CD14-positive monocyte (primary cell): Measurements from ENCODE around the gene POLR1B. TPM values are rescaled to one million over a fixed set of nuclear protein-coding genes. Genes with fewer than 3 reads are reported as not detected.

ENCODE experiments used
- DNase-seq, 3 donors: peaks; one replicate each; pipeline ENCODE4 v3.0.0-alpha.2; 2011 to 2022
- H2AFZ ChIP-seq: 2 replicates; pipeline ENCODE4 v1.6.0; 2012; ENCODE audit warnings: mild to moderate bottlenecking, low read depth, low read length, inconsistent platforms; ENCODE audit not compliant: insufficient read depth, poor library complexity, severe bottlenecking
- H3K27ac ChIP-seq, 2 donors: 1 replicate in 1 of 2; 2 replicates in 1 of 2; pipeline ENCODE4 v1.5.1; 2012 to 2013; ENCODE audit warnings: low read length in 2 of 2, control low read depth in 1 of 2, inconsistent platforms in 1 of 2, low read depth in 1 of 2, mild to moderate bottlenecking in 1 of 2
- H3K27me3 ChIP-seq, 2 donors: one replicate each; pipeline versions ENCODE4 v1.6.0 to v1.6.1; 2011 to 2013; ENCODE audit warnings: low read length in 2 of 2; ENCODE audit not compliant: control insufficient read depth in 2 of 2, insufficient read depth in 2 of 2
- H3K36me3 ChIP-seq, 2 donors: replicated peaks in 1 of 2; 1 replicate in 1 of 2; 2 replicates in 1 of 2; pipeline versions ENCODE4 v1.5.1 to v1.6.1; 2012 to 2013; ENCODE audit warnings: low read length in 2 of 2, control low read depth in 1 of 2, inconsistent platforms in 1 of 2, mild to moderate bottlenecking in 1 of 2; ENCODE audit not compliant: insufficient read depth in 2 of 2, control insufficient read depth in 1 of 2
- H3K4me1 ChIP-seq, 2 donors: 1 replicate in 1 of 2; 2 replicates in 1 of 2; pipeline versions ENCODE4 v1.5.1 to v1.6.1; 2012 to 2013; ENCODE audit warnings: low read length in 2 of 2, control low read depth in 1 of 2, inconsistent platforms in 1 of 2, mild to moderate bottlenecking in 1 of 2, moderate library complexity in 1 of 2; ENCODE audit not compliant: insufficient read depth in 2 of 2, control insufficient read depth in 1 of 2
- H3K4me2 ChIP-seq: replicated peaks from 2 replicates; pipeline ENCODE3; 2012; ENCODE audit warnings: low read length, moderate library complexity, mild to moderate bottlenecking; ENCODE audit not compliant: poor library complexity, severe bottlenecking; ENCODE audit errors: extremely low read depth
- H3K4me3 ChIP-seq, 3 experiments: fragments of 200-600 bp in 1 of 3; sonication (generic) in 1 of 3; replicated peaks in 1 of 3; 1 replicate in 2 of 3; 2 replicates in 1 of 3; pipeline ENCODE4 v1.5.1; 2011 to 2013; ENCODE audit warnings: low read length in 3 of 3, mild to moderate bottlenecking in 3 of 3, control low read depth in 2 of 3, low read depth in 2 of 3, inconsistent platforms in 1 of 3, moderate library complexity in 1 of 3
- H3K79me2 ChIP-seq: 2 replicates; pipeline ENCODE4 v1.6.0; 2012; ENCODE audit warnings: mild to moderate bottlenecking, control low read depth, inconsistent platforms, low read length, moderate library complexity; ENCODE audit not compliant: insufficient read depth
- H3K9ac ChIP-seq: 2 replicates; pipeline ENCODE4 v1.6.0; 2017; ENCODE audit warnings: low read length, mild to moderate bottlenecking; ENCODE audit not compliant: insufficient read depth, poor library complexity, severe bottlenecking
- H3K9me3 ChIP-seq, 2 donors: replicated peaks in 1 of 2; 1 replicate in 1 of 2; 2 replicates in 1 of 2; pipeline versions ENCODE4 v1.5.1 to v1.6.1; 2012 to 2013; ENCODE audit warnings: low read length in 2 of 2, control low read depth in 1 of 2; ENCODE audit not compliant: control insufficient read depth in 1 of 2, insufficient read depth in 1 of 2
- H4K20me1 ChIP-seq: 2 replicates; pipeline ENCODE4 v1.6.0; 2012; ENCODE audit warnings: mild to moderate bottlenecking, low read length, control low read depth, moderate library complexity; ENCODE audit not compliant: insufficient read depth
- H3K27ac Mint-ChIP-seq, 7 donors: one replicate each; pipeline ENCODE4 v1.8.0; 2020; ENCODE audit warnings: mild to moderate bottlenecking in 7 of 7, mixed read lengths in 7 of 7, moderate library complexity in 6 of 7, inconsistent platforms in 2 of 7
- H3K27me3 Mint-ChIP-seq, 3 donors: one replicate each; pipeline ENCODE4 v1.8.0; 2021 to 2022; ENCODE audit warnings: low read depth in 3 of 3, mild to moderate bottlenecking in 3 of 3, mixed read lengths in 3 of 3, moderate library complexity in 3 of 3, inconsistent platforms in 1 of 3
- H3K36me3 Mint-ChIP-seq, 2 donors: one replicate each; pipeline ENCODE4 v1.8.0; 2020; ENCODE audit warnings: mixed read lengths in 2 of 2, inconsistent platforms in 1 of 2, mild to moderate bottlenecking in 1 of 2
- H3K4me1 Mint-ChIP-seq: one replicate; pipeline ENCODE4 v1.8.0; 2020; ENCODE audit warnings: mild to moderate bottlenecking, mixed read lengths
- H3K4me3 Mint-ChIP-seq, 2 donors: one replicate each; pipeline ENCODE4 v1.8.0; 2020; ENCODE audit warnings: mild to moderate bottlenecking in 2 of 2, mixed read lengths in 2 of 2, moderate library complexity in 1 of 2
- H3K9me3 Mint-ChIP-seq, 7 donors: one replicate each; pipeline ENCODE4 v1.8.0; 2020 to 2022; ENCODE audit warnings: mixed read lengths in 7 of 7, mild to moderate bottlenecking in 6 of 7, moderate library complexity in 6 of 7, inconsistent platforms in 2 of 7
- CTCF ChIP-seq: fragments of 200-600 bp; IDR thresholded peaks from one replicate; pipeline ENCODE4 v1.8.0; 2022; ENCODE audit warnings: antibody characterized with exemption, mild to moderate bottlenecking
- WGBS: methylation state at CpG from one replicate; pipeline ENCODE4 v1.1.5; 2013; ENCODE audit warnings: missing lambda C conversion rate; ENCODE audit not compliant: insufficient coverage; 5-methylcytosine and 5-hydroxymethylcytosine counted together
- intact Hi-C, 2 donors: fragments of 100-400 bp; cut with micrococcal nuclease; formaldehyde crosslinking; loops; one replicate each; pipeline versions ENCODE4 v1.15.0 to v1.15.1; 2023
- polyA plus RNA-seq, 3 donors: library from polyadenylated mRNA; depleted of rRNA in 1 of 3; unstranded in 2 of 3; stranded (reverse) in 1 of 3; fragments of 300-500 nt in 2 of 3; fragments of >200 nt in 1 of 3; fragmentation: Illumina TruSeq in 2 of 3; gene quantifications; 1 replicate in 2 of 3; 2 replicates in 1 of 3; pipeline ENCODE4 v1.2.3, GENCODE V29; 2012 to 2021

POLR1B gene
- polyA plus RNA-seq, 3 donors: 5.2 to 6.3 (median 5.3) TPM

- no peak for TF ChIP-seq CTCF
- no peak overlapping the region for H3K27ac ChIP-seq
- H3K4me1 Mint-ChIP-seq: no peaks in the 10 kb centered on the region
- no peak overlapping the region for H3K4me3 Mint-ChIP-seq
- intact Hi-C loops: no loop called here
- H2AFZ ChIP-seq: no peak overlapping the region
- H3K9ac ChIP-seq: no peak overlapping the region
- no peak for DNase-seq
- no CpG with 5 or more reads among the region's 7 CpGs for WGBS
- no peaks in the 10 kb centered on the region for H3K27me3 ChIP-seq
- H3K27me3 Mint-ChIP-seq: no peaks in the 10 kb centered on the region
- peaks cover 0 to 6% (median 2%) of the 10 kb centered on the region in 7 donors for H3K9me3 Mint-ChIP-seq
- H3K4me2 ChIP-seq: no peak overlapping the region
- H3K36me3 Mint-ChIP-seq: peaks cover 86 to 98% of the 10 kb centered on the region in 2 donors
- H4K20me1 ChIP-seq: no peaks in the 10 kb centered on the region
- H3K4me1 ChIP-seq: no peaks in the 10 kb centered on the region
- no peaks in the 10 kb centered on the region for H3K9me3 ChIP-seq
- no peaks in the 10 kb centered on the region for H3K79me2 ChIP-seq
- H3K36me3 ChIP-seq: peaks cover 87 to 100% of the 10 kb centered on the region in 2 donors
- H3K4me3 ChIP-seq: no peak overlapping the region
- H3K27ac Mint-ChIP-seq: no peak overlapping the region
These were observed 29.7 kb downstream of the POLR1B start for GRCh38 chr2:112572005-112572404.

GRCh38 chr2:112577756-112578155 lies 35.5 kb downstream of the POLR1B start:
- Histone ChIP-seq H3K4me1 (peaks cover 3 to 5% of the 10 kb centered on the region in 2 donors), H3K9me3 (no peaks in the 10 kb centered on the region), H2AFZ (no peak overlapping the region), H3K27ac (no peak overlapping the region), H3K4me2 (no peak overlapping the region), H3K36me3 (peaks cover 39 to 44% of the 10 kb centered on the region in 2 donors), H3K4me3 (no peak overlapping the region), H3K27me3 (no peaks in the 10 kb centered on the region), H3K9ac (no peak overlapping the region), H3K79me2 (no peaks in the 10 kb centered on the region), H4K20me1 (no peaks in the 10 kb centered on the region)
- H3K9me3 Mint-ChIP-seq: no peaks in the 10 kb centered on the region
- WGBS: 100% methylated on average over 1 of the region's 5 CpGs
- no peak overlapping the region for H3K27ac Mint-ChIP-seq
- no peak for DNase-seq
- H3K4me1 Mint-ChIP-seq: peaks cover 13% of the 10 kb centered on the region
- H3K27me3 Mint-ChIP-seq: no peaks in the 10 kb centered on the region
- no peak for TF ChIP-seq CTCF
- no peak overlapping the region for H3K4me3 Mint-ChIP-seq
- intact Hi-C loops: no loop called here
- H3K36me3 Mint-ChIP-seq: peaks cover 38 to 48% of the 10 kb centered on the region in 2 donors
